Measurements from ENCODE around the gene CCDC144A. TPM values are rescaled to one million over a fixed set of nuclear protein-coding genes. Genes with fewer than 3 reads are reported as not detected.
"Not testable (repeated sequence)": the region's sequence is repeated elsewhere in the genome, so short reads cannot be mapped to it uniquely, and the experiment has no call there.

The CCDC144A gene
- total RNA-seq, 4 donors from 2014 or later = 0.58 to 7.5 (median 3.6) TPM

DNA sequence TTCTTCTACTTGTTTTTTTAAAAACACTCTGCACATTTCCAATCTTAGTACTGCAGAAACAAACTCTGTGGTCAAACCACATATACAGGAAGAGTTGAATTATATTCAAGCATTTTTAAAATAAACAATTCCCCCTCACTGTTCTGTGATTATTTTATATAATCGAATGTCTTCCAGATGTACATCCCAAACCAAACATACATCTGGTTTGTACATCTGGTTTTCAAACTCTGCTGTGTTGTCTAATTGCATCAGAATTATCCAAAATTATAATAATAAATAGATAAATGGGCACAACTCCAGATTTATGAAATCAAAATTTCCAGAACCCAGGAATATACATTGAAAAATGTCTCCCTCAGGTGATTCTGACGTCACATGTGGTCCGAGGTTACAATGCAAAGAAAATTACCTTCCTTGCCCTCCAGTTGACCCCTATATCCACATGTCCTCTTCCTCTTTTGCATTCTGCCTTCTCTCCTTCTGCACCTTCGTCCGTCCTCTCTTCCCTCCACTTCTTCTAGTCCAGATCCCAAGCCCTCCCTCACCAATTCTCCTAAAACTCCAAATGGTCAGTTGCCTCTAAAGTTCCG, 13.3 kb upstream of the CCDC144A start:
- no peaks in the 10 kb centered on the region for H3K36me3 ChIP-seq
- DNase-seq (ENCODE audit: extremely low spot score) = no peak
- no peaks in the 10 kb centered on the region for H3K4me1 ChIP-seq
- no peak for TF ChIP-seq POLR2A (IDR thresholded peaks at IDR 0.05; ENCODE audit: low read depth)
- TF ChIP-seq, protein P1, sequence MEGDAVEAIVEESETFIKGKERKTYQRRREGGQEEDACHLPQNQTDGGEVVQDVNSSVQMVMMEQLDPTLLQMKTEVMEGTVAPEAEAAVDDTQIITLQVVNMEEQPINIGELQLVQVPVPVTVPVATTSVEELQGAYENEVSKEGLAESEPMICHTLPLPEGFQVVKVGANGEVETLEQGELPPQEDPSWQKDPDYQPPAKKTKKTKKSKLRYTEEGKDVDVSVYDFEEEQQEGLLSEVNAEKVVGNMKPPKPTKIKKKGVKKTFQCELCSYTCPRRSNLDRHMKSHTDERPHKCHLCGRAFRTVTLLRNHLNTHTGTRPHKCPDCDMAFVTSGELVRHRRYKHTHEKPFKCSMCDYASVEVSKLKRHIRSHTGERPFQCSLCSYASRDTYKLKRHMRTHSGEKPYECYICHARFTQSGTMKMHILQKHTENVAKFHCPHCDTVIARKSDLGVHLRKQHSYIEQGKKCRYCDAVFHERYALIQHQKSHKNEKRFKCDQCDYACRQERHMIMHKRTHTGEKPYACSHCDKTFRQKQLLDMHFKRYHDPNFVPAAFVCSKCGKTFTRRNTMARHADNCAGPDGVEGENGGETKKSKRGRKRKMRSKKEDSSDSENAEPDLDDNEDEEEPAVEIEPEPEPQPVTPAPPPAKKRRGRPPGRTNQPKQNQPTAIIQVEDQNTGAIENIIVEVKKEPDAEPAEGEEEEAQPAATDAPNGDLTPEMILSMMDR (IDR thresholded peaks at IDR 0.05) = no peak
- TF ChIP-seq POLR2AphosphoS5 (IDR thresholded peaks at IDR 0.05) = no peak
- TF ChIP-seq EP300 (IDR thresholded peaks at IDR 0.05) = no peak
- intact Hi-C loops (cut with DNase I) = no loop called here
- no peaks in the 10 kb centered on the region for H3K9me3 ChIP-seq
- no peak overlapping the region for H3K27ac ChIP-seq (replicated peaks in 1 of 4)
- 73% methylated on average over 6 of the region's 6 CpGs for WGBS
- no peaks in the 10 kb centered on the region for H3K27me3 ChIP-seq
- H3K4me3 ChIP-seq = no peak overlapping the region

DNA sequence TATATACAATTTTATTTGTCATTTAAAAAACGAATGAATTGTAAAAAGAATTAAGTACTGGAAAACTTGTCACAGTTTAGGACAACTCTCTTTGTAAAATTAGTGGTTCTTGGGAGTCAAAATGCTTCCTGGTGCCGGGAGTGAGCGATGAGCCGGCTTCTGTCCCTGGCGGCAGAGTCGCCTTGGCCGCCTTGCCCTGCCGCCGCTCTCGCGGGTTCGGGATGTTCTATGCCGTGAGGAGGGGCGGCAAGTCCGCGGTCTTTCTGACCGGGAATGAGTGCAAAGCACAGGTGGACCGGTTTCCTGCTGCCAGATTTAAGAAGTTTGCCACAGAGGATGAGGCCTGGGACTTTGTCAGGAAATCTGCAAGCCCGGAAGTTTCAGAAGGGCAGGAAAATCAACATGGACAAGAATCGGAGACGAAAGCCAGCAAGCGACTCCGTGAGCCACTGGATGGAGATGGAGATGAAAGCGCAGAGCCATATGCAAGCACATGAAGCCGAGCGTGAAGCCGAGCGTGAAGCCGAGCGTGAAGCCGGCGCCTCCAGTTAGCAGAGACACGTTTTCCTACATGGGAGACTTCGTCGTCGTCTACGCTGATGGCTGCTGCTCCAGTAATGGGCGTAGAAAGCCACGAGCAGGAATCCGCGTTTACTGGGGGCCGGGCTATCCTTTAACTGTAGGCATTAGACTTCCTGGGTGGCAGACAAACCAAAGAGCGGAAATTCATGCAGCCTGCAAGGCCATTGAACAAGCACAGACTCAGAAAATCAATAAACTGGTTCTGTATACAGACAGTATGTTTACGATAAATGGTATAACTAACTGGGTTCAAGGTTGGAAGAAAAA, 6.5 kb upstream of the CCDC144A start:
- intact Hi-C loops (cut with DNase I); H3K9me3 ChIP-seq; H3K4me1 ChIP-seq; H3K36me3 ChIP-seq; H3K27ac ChIP-seq (replicated peaks in 1 of 4); DNase-seq (ENCODE audit: extremely low spot score): not testable (repeated sequence)
- peak overlapping the region in 3 of 4 donors; percentile 24 to 29 (median 26) for H3K4me3 ChIP-seq
- peaks cover 0 to 18% (median 2%) of the 10 kb centered on the region in 4 donors for H3K27me3 ChIP-seq
- 44% methylated on average over 44 of the region's 44 CpGs for WGBS

DNA sequence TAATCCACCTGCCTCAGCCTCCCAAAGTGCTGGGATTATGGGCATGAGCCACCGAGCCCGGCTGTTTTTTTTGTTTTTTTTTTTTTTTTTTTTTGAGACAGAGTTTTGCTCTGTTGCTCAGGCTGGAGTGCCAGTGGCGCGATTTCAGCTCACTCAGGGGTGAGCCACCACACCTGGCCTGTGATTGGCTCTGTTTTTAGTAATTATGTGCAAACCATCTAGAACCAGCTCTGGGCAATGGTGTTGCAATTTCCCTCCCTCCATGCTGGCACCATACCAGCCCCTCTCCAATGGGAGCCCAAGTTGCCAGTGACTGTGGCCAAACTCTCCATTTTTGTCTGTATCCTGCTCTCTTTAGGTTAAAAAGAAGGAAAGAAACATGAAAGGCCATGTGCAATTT, 4.0 kb upstream of the CCDC144A start:
- H3K27me3 ChIP-seq = peaks cover 0 to 18% (median 2%) of the 10 kb centered on the region in 4 donors
- H3K36me3 ChIP-seq; H3K9me3 ChIP-seq; H3K27ac ChIP-seq (replicated peaks in 1 of 4); H3K4me1 ChIP-seq; H3K4me3 ChIP-seq; intact Hi-C loops (cut with DNase I); DNase-seq (ENCODE audit: extremely low spot score): not testable (repeated sequence)
- WGBS = 97% methylated on average over 4 of the region's 4 CpGs

DNA sequence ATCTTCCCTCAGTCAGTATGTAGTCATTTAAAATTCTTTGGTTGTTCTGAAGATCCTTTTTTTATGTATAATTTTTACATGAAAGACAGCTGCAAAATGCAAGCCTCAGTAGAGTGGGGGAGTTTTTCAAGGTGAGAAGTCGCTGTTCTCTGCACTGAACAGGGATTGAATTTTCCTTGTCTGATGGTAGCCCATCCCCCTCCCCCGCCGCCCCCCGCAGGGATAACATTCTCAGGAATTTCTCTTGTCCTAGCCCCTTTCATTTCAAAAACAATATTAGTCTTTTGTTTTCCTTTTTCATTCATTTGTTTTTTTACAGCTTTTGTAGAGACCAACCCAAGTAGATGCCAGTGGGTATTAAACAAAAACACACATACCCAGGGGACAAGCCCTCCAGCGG, 2.9 kb upstream of the CCDC144A start:
- H3K27ac ChIP-seq (replicated peaks in 1 of 4); H3K4me3 ChIP-seq; intact Hi-C loops (cut with DNase I); H3K36me3 ChIP-seq; H3K9me3 ChIP-seq; H3K4me1 ChIP-seq; DNase-seq (ENCODE audit: extremely low spot score): not testable (repeated sequence)
- WGBS = 66% methylated on average over 5 of the region's 5 CpGs
- H3K27me3 ChIP-seq = peaks cover 0 to 18% (median 2%) of the 10 kb centered on the region in 4 donors

DNA sequence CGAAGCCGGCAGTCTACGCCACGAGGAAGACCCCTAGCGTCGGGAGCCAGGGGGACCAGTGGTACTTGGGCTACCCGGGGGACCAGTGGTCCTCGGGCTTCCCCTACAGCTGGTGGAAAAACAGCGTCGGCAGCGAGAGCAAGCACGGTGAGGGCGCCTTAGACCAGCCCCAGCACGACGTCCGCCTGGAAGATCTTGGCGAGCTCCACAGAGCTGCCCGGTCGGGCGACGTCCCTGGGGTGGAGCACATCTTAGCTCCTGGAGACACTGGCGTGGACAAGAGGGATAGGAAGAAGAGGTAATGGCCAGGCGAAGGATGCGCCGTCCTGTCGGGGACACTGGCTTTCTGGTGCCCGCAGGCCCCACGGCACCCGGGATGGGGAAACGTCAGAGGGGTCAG, 406 bp downstream of the CCDC144A start:
- intact Hi-C loops (cut with DNase I); H3K36me3 ChIP-seq; H3K27me3 ChIP-seq; H3K9me3 ChIP-seq; H3K4me1 ChIP-seq; DNase-seq (ENCODE audit: extremely low spot score): not testable (repeated sequence)
- Histone ChIP-seq H3K27ac (replicated peaks in 1 of 4) (peak overlapping the region in 1 of 4 donors; percentile 53), H3K4me3 (peak overlapping the region in 2 of 4 donors; percentile 37 to 41)
- 85% methylated on average over 9 of the region's 30 CpGs for WGBS

DNA sequence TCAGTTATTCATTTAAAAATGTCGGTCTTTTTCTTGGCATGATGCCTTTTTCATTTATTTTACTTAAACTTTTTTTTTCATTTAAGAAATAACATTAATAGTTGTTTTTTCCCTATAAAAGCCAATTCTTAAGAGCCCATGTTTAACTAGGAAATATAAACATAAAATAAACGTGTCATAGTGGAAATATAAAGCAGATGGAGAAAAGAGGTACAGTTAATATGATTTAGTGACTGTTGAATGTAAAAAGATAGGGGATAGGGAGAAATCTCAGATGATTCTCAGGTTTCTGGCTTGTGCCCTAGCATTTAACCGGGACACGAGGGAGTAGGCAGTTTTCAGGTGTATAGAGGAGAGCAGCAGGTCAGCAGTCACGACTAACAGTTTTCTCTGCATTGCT, 7.6 kb downstream of the CCDC144A start:
- H3K27ac ChIP-seq (replicated peaks in 1 of 4); DNase-seq (ENCODE audit: extremely low spot score); H3K9me3 ChIP-seq; H3K27me3 ChIP-seq; H3K36me3 ChIP-seq; intact Hi-C loops (cut with DNase I); H3K4me3 ChIP-seq; H3K4me1 ChIP-seq: not testable (repeated sequence)
- 37% methylated on average over 5 of the region's 5 CpGs for WGBS

DNA sequence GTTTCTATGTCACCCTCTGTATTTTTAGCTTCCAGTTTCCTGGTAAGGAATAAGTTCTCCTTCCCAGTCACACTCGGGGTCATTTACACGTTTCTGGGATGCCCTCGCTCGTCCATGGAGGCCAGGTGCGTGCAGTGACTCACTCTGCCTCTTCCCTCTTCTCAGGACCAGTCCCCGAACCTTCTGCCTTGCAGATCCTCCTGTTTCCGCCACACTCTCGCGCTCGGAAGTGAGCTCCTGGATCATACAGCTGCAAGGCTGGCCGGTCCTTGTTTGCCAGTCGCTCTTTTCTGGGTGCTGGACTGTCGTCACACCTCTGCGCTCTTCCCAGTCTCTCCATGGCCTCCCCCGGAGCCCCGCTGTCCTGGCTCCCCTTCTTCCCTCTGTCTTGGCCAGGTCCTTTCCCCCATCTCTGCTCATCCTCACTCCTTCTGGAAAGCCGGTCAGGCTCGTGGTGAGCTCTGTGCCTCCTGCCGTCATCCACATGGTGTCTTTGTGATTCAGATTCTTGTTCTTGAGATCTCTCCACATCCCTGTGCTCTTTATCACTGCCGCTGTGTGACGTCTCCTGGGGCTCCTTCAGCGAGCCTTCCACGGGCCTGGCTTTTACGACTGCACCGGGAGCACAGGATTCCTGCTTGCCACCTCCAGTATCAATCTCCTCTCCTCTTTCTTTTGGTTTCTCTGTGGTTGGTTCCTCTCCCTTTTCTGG, 55.6 kb downstream of the CCDC144A start:
- H3K9me3 ChIP-seq; H3K27ac ChIP-seq (replicated peaks in 1 of 4); DNase-seq (ENCODE audit: extremely low spot score); H3K4me3 ChIP-seq; H3K4me1 ChIP-seq; H3K27me3 ChIP-seq; H3K36me3 ChIP-seq; intact Hi-C loops (cut with DNase I): not testable (repeated sequence)
- WGBS = 17% methylated on average over 14 of the region's 25 CpGs

DNA sequence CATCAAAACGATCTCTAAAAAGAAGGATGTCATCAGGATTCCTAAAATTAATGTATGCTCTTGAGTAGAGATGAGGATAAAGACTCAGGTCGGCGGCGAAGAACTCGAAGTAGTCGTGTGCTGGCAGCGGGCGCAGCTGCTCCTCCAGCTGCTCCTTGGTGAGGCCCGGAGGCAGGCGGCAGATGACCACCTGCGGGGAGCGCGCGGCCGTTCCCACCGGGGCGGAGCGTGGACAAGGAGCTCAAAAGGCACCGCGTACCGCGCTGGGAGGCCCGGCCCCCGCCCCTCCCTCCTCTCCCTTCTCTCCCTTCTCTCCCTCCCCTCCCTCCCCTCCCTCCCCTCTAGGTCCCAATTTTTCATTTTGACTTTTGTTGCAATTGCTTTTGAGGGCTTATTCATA, 56.5 kb downstream of the CCDC144A start:
- intact Hi-C loops (cut with DNase I); H3K4me3 ChIP-seq; H3K9me3 ChIP-seq; H3K36me3 ChIP-seq; H3K4me1 ChIP-seq; DNase-seq (ENCODE audit: extremely low spot score); H3K27me3 ChIP-seq; H3K27ac ChIP-seq (replicated peaks in 1 of 4): not testable (repeated sequence)
- WGBS = 17% methylated on average over 20 of the region's 24 CpGs

DNA sequence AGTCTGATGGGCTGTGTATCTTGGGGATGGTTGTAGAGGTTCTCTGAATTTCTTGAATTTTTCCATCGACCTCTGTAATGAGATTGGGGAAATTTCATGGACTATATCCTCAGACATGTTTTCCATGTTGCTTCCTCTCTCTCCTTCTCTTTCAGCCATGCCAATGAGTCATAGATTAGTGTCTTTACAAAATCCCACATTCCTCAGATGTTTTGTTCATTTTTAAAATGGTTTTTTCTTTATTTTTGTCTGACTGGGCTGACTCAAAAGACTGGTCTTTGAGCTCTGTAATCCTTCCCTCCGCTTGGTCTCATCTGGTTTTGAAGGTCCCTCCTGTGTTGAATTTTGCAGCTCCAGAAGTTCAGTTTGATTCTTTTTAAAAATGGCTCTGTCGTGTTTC, 60.5 kb downstream of the CCDC144A start:
- H3K27me3 ChIP-seq = not testable (repeated sequence)

More for the DNA sequence above, 60.5 kb downstream of the CCDC144A start:
- DNase-seq (ENCODE audit: extremely low spot score); H3K36me3 ChIP-seq; H3K4me1 ChIP-seq; H3K9me3 ChIP-seq; H3K27ac ChIP-seq (replicated peaks in 1 of 4); H3K4me3 ChIP-seq; intact Hi-C loops (cut with DNase I): not testable (repeated sequence)
- 60% methylated on average over 1 of the region's 3 CpGs for WGBS
